Effector CD8-positive, alpha-beta T cell (primary cell): Measurements from ENCODE around the gene MDM1.
A peak's percentile ranks its signal among the peaks of the same experiment; 100 is the strongest.

Source experiments
- DNase-seq: peaks from one replicate; lab custom pipeline; 2025; lab: John Stamatoyannopoulos, UW
- total RNA-seq, 4 experiments: gene quantifications; one replicate each; lab custom pipeline; 2026; lab: John Stamatoyannopoulos, UW

MDM1 gene, protein sequence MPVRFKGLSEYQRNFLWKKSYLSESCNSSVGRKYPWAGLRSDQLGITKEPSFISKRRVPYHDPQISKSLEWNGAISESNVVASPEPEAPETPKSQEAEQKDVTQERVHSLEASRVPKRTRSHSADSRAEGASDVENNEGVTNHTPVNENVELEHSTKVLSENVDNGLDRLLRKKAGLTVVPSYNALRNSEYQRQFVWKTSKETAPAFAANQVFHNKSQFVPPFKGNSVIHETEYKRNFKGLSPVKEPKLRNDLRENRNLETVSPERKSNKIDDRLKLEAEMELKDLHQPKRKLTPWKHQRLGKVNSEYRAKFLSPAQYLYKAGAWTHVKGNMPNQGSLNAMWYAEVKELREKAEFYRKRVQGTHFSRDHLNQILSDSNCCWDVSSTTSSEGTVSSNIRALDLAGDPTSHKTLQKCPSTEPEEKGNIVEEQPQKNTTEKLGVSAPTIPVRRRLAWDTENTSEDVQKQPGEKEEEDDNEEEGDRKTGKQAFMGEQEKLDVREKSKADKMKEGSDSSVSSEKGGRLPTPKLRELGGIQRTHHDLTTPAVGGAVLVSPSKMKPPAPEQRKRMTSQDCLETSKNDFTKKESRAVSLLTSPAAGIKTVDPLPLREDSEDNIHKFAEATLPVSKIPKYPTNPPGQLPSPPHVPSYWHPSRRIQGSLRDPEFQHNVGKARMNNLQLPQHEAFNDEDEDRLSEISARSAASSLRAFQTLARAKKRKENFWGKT
- 34.7 to 48.0 (median 42.1) reads per million in 4 experiments for total RNA-seq

- peak; percentile 95 for DNase-seq
Observed at GRCh38 chr12:68331869-68332727, at the start of gene MDM1. Gene MDM1, minus strand, starts transcription at chr12:68332362. Its CDS starts 117 bp downstream, at chr12:68332245.

- no peak for DNase-seq
Observed at GRCh38 chr12:68381476-68382219, 49.5 kb upstream of the MDM1 start.

GRCh38 chr12:68378872-68379606 lies 46.9 kb upstream of the MDM1 start:
- DNase-seq: no peak

- DNase-seq: no peak
Observed at GRCh38 chr12:68377881-68378280, 45.7 kb upstream of the MDM1 start.

GRCh38 chr12:68376901-68377300 lies 44.7 kb upstream of the MDM1 start:
- no peak for DNase-seq

- no peak for DNase-seq
Observed at GRCh38 chr12:68375756-68376695, 43.9 kb upstream of the MDM1 start.

GRCh38 chr12:68374307-68374982 lies 42.3 kb upstream of the MDM1 start:
- DNase-seq: no peak

DNA sequence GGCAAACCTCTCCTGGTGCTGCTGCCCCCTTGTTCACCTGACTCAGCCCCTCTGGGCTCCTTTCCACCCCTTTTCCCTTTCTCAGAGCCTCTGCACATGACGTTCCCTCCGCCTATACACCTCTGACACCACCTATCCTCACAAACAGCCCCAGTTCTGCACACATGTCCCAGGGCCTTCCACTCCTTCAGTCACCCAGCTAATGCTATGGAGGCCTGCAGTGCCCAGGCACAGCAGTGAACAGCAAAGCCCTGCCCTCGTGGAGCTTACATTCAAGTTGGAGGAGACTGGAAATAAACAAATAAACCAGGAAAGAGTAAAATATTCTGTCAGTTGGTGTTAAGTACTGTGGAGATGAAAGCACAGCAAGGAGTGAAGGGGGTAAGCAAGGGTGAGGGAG lies 38.5 kb upstream of the MDM1 start:
- no peak for DNase-seq

- no peak for DNase-seq
Observed at GRCh38 chr12:68370006-68370590, 37.9 kb upstream of the MDM1 start.

DNA sequence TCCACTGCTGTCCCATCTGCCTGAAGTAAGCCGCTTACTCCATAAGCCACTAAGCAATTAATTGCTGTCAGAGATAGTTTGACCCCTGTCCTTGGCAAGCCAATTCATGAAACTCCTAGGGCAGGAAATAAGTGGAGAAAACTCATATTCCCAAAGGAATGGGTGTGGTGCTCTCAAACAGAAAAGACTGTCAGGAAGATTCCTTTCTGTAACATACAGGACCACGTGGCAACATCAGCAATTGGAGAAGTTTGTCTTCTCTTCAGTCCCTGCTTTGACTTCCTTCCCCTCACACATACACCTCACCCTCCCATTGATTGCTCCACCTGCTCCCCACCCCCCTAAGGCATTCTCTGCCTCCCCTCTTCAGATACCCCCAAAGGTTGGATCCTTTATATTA lies 36.2 kb upstream of the MDM1 start:
- DNase-seq: no peak

DNA sequence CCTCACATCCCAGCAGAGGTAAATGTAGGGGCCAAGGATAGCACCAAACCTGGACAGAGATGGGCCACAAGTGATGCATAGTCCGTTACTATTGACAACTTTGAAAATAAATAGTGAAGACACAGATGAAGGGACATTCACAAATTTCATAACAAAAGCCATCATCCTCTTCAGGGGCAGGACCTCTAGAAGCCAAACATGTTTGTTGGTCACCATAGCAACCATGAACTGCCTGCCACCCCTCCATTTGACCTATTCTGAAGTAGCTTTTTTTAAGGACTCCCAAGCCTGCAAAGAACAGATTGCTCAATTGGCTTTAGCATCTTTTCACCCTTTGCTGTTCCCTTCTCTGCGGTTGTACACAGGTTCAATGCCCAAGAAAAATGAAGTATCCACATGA lies 35.7 kb upstream of the MDM1 start:
- no peak for DNase-seq

DNA sequence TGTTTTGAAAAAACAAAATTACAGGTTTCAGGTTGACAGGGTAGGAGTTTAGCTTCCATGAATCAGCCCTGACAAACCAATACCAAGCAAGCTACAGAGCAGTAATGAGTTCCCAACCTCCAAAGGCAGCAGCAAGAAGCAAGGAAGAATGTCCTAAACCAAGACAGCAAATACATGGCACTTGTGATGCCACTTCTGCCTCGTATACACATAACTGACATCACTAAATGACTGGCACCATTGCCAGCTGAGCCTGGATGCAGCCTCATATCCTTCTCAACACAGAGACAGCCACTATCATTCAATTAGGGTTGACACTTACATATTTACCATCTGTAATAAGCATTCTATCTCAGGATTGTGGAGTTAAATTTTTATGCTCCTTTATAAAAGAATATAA lies 35.0 kb upstream of the MDM1 start:
- DNase-seq: no peak

DNA sequence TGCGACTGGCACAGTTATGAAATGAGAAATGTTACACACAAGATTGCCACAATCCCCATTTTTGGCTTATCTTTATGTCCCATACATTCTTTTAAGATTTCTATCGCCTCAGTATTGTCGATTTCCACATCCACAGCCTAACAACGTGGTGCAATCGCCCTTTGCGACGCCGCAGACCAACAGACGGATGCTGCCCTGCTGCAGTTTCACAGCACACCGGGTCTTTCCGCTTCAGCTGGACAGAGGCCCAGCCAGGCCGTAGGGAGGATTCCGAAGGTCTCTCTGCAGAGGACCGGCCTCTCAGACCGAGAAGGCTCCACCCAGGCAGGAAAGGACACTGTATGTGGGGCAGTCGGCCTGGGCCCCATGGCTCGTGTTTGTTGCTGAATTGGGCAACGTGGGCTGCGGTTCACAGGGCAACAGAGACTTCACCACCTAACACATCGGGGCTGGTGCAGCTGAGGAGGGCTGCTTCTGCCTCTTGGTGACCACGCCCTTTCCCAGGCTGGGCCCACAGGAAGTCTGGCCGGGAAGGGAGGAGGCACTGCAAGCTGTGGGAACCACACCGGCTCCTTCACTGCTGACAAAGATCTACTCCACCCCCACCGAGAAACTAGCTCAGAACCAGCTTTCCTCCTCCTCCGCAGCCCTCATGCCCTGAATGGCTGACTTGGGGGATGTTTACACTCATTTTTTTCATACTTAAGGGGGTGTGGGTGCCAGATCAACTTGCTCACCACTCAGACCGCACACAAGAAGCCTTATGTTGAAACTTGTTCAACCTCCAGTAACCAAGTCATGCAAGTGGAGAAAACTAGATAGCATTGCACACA lies 32.9 kb upstream of the MDM1 start:
- DNase-seq: peak; percentile 54

DNA sequence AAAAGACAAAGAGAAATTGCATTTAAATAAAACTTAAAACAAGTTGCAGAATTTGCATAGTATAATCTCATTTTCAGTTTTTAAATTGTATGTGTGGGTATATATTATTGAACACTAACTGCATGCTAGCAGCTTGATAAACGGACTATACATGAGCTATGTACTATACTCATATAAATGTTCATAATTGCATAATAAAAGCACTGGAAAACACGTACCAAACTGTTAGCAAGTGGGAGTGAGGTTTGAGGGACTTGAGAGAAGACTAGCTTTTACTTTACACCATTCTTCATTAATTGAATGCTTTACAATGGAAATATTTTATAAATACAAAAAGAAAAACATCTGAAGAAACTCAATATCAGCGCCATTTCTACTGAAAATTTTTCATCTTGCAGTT lies 32.2 kb upstream of the MDM1 start:
- no peak for DNase-seq

- DNase-seq: no peak
Observed at GRCh38 chr12:68361953-68362352, 29.8 kb upstream of the MDM1 start.

- no peak for DNase-seq
Observed at GRCh38 chr12:68359674-68360073, 27.5 kb upstream of the MDM1 start.

- DNase-seq: peak; percentile 37
Observed at GRCh38 chr12:68358532-68359485, 26.6 kb upstream of the MDM1 start.
